HG03280 (cell line): ENCODE data around the gene EIF2B1.

Source experiments
- ATAC-seq: cut with Tn5 transposase; IDR thresholded peaks from one replicate; pipeline ENCODE4 v1.9.1; 2021; ENCODE audit warnings: mild to moderate bottlenecking, moderate library complexity; ENCODE audit not compliant: unreplicated experiment

EIF2B1 gene

GRCh38 chr12:123571343-123571813 is 62.1 kb downstream of the EIF2B1 start:
- no peak for ATAC-seq
